CD4-positive, alpha-beta T cell (primary cell): ENCODE measurements around the gene CYP2A7. TPM values are rescaled to one million over a fixed set of nuclear protein-coding genes. Genes with fewer than 3 reads are reported as not detected.

Experiments
- total RNA-seq, 174 experiments: library from RNA in 2 of 174; stranded (reverse) in 2 of 174; gene quantifications; one replicate each; pipeline ENCODE4 v1.2.3 and lab custom pipeline; 2021 to 2026

CYP2A7 gene
- total RNA-seq, 2 experiments from 2014 or later: not detected

Other genes with a start within 250 kb of the CYP2A7 start
- 1 to 10 TPM; 5.2 to 5.4 TPM for gene NUMBL, start 191.6 kb downstream of the CYP2A7 start, total RNA-seq
- 10 to 100 TPM; 16.4 to 18.3 TPM for gene COQ8B, start 165.3 kb downstream of the CYP2A7 start, total RNA-seq
- gene ITPKC, start 165.1 kb downstream of the CYP2A7 start, total RNA-seq: 1 to 10 TPM; 3.7 to 4.5 TPM
- gene ACTMAP, start 131.8 kb downstream of the CYP2A7 start, total RNA-seq: 1 to 10 TPM; 3.9 to 5.7 TPM
- 10 to 100 TPM; 60.3 to 76.7 TPM for gene SNRPA, start 131.0 kb downstream of the CYP2A7 start, total RNA-seq
- not detected for gene MIA, start 106.7 kb downstream of the CYP2A7 start, total RNA-seq
- gene RAB4B, start 104.0 kb downstream of the CYP2A7 start, total RNA-seq: 10 to 100 TPM; 26.6 to 26.9 TPM
- 100 to 1,000 TPM; 150 to 151 TPM for gene EGLN2, start 83.0 kb downstream of the CYP2A7 start, total RNA-seq
- not detected for gene CYP2A6, start 31.8 kb downstream of the CYP2A7 start, total RNA-seq
- not detected for gene CYP2B6, start 109.1 kb upstream of the CYP2A7 start, total RNA-seq
- not detected for gene CYP2A13, start 206.2 kb upstream of the CYP2A7 start, total RNA-seq
- gene CYP2F1, start 232.2 kb upstream of the CYP2A7 start, total RNA-seq: under 1 TPM; 0.47 to 0.96 TPM